NB4 (cell line): ENCODE results near the gene ISG15.

Source experiments
- CTCF ChIP-seq: IDR thresholded peaks from one replicate; pipeline ENCODE4 v1.5.1; 2012; ENCODE audit warnings: low read depth, low read length
- MYC ChIP-seq: IDR thresholded peaks from 2 replicates; pipeline ENCODE4 v1.6.1; 2011; ENCODE audit warnings: low read depth, low read length
- POLR2A ChIP-seq: IDR thresholded peaks from 2 replicates; pipeline ENCODE4 v1.6.1; 2011; ENCODE audit warnings: mild to moderate bottlenecking; ENCODE audit not compliant: insufficient read length; ENCODE audit errors: extremely low read depth
- TF ChIP-seq, protein P1 (sequence below): IDR thresholded peaks from 2 replicates; pipeline ENCODE4 v1.6.1; 2011; ENCODE audit warnings: low read depth, low read length

DNA sequence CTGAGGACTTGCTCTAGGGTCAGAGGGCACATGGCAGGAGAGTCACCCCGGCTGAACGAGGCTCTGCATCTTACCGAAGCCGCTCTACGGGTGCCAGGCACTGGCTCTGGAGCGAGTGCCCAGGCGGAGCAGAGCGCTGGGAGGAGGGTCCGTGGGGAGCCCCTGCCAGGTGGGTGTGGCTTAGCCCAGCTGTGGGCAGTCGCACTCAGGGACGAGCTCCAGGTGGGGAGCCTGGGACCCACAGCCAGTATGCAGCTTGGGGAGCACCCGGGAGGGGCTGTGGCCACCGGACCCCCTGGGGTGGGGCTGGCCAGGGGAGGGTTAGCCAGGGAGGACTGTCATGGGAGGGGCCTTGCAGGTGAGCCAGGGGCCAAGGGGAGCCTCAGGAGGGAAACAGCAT lies 10.4 kb downstream of the ISG15 start:
- TF ChIP-seq, protein P1, sequence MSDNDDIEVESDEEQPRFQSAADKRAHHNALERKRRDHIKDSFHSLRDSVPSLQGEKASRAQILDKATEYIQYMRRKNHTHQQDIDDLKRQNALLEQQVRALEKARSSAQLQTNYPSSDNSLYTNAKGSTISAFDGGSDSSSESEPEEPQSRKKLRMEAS = no peak
- TF ChIP-seq POLR2A (no peak), CTCF (no peak), MYC (no peak)
